Caki2 (cell line): ENCODE measurements around the gene ACVR1. TPM values are rescaled to one million over a fixed set of nuclear protein-coding genes. Genes with fewer than 3 reads are reported as not detected.

ENCODE experiments used
- DNase-seq: peaks from one replicate; pipeline ENCODE4 v3.0.0-alpha.2; 2015; ENCODE audit warnings: low read depth
- in situ Hi-C: cut with HindIII; loops from 2 replicates; pipeline ENCODE4 v1.10.0; 2016; ENCODE audit warnings: low sequenced_read_pairs, low pct_unique_long_range_greater_than_20kb, mixed read lengths
- total RNA-seq: library from RNA; depleted of rRNA; stranded (reverse); fragments of >200 nt; shearing (Covaris generic); gene quantifications from 2 replicates; pipeline ENCODE4 v1.2.3, GENCODE V29; 2014; ENCODE audit warnings: low replicate concordance

The ACVR1 gene
- total RNA-seq, 1 experiment from 2014 or later = 17.1 TPM

DNA sequence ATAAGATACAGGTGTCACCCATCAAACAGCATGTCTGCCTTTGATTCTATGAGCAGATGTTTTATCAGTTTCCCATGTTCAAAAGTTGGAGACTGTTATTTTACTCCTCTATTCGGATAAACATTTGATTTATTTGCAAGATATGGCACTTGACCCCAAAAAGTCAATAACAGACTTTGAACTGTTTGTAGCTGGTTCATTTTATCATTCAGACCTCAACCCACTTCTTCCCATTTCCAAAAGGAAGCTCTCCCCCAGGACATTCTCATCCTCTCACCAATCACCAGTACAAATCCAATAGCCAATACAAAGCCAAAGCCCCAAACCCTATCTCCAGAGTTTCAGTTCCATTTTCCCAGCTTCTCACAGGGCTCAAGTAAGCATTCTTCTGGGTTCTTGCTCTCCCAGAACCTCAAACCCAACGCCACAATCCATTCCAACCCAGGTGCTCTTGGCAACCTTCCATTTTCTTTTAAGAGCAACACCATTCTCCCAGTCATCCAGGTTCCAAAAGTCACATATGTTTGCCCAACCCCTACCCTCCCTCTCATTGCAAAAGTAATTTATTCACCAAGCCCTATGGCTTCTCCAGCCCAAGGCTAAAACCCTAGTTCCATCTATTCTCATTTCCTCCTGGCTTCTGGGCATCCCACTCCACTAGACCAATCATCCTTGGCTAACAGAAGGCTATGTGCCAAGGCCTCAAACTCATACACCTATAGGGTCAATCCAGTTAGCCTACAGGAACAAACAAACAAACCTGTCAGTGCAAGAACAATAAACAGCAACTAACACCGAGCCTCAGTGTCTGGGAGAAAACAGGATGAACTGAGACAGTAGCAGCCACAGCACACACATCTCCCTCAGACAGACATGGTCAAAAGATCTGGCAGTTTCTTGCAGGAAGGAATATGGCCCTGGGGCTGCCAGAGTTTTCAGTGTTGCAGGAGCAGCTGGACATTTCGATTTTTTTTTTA, 9.2 kb downstream of the ACVR1 start:
- DNase-seq = no peak
- in situ Hi-C loops = no loop called here

GRCh38 chr2:157866202-157866601, 9.9 kb downstream of the ACVR1 start:
- no peak for DNase-seq
- in situ Hi-C loops = no loop called here

DNA sequence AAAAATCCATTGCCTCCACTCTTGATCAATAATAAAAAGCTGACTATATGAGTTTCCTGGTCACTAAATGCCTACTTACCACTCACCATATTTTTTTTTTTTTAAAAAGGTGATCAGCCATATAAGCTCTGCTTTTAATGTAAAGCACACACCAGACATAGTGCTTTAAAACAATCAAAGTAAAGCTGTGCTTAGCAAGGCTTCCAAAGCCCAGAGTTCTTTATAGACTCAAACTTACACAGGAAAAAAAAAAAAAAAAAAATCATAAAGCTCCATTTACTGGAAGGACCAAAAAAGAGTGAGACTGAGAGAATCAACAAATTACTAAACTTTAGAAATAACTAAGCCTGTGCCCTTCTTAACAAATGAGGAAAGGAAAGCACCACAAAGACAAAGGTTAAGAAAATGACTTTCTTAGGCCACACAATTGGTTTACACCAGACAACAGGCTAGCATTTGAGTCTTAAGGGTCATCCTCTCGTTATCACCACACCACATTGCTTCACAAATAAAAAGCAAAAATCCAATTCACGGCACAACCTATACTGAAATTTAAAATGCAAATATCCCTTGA, 11.2 kb downstream of the ACVR1 start:
- in situ Hi-C loops = no loop called here

DNA sequence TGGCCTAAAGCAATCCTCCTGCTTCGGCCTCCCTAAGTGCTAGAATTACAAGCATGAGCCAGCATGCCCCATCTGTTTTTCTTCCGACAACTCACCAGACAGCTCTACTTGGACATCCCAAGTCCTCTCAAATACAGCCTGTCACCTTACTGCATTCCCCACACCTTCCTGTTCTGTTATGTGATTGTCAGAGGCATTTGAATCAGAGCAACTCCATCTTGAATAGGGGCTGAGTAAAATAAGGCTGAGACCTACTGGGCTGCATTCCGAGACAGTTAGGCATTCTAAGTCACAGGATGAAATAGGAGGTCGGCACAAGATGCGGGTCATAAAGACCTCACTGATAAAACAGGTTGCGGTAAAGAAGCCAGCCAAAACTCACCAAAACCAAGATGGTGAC, 17.3 kb downstream of the ACVR1 start:
- in situ Hi-C loops = no loop called here
- DNase-seq = no peak

More for the DNA sequence above, 11.2 kb downstream of the ACVR1 start:
- no peak for DNase-seq

GRCh38 chr2:157857881-157858280, 18.2 kb downstream of the ACVR1 start:
- in situ Hi-C loops = no loop called here
- DNase-seq = peak; percentile 80

- in situ Hi-C loops = no loop called here
- DNase-seq = no peak
Measured at GRCh38 chr2:157856187-157856515, 20.0 kb downstream of the ACVR1 start.

DNA sequence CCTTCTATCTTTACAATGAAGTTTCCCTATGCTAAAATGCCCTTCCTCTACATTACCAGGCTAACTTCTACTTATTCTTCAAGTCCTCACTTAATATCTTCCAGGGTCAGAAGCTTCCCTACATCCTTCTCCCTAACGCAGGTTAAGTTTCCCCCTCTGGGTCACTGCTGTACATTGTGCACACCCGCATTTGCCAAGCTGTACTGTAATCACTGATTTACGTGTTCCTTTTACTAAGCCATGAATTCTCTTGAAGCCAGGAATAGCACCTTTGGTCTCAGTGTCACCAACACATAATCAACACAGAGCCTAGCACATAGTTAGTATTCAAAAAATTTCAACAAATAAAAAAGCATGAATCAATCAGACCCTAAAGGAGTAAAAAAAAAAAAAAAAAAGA, 22.3 kb downstream of the ACVR1 start:
- DNase-seq = no peak
- in situ Hi-C loops = no loop called here

- in situ Hi-C loops = no loop called here
- no peak for DNase-seq
Measured at GRCh38 chr2:157853211-157853610, 22.9 kb downstream of the ACVR1 start.

DNA sequence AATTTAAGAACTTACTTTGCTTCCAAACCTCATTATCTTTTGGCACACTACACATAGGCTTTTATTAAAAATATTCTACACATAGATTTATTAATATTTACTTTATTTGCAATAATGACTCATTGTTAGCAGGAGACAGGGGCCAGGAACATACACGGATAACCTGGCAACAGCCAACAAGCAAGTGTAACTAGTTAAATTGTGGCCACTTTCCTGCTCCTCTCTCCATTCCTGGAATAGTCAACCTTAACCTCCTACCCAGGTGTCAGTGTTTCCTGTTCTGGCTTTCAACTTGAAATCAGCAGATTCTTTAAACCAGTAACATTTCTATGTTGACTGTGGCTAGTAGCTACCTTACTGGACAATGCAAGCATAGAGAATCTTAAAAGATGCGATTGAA, 26.5 kb downstream of the ACVR1 start:
- in situ Hi-C loops = no loop called here
- DNase-seq = no peak

DNA sequence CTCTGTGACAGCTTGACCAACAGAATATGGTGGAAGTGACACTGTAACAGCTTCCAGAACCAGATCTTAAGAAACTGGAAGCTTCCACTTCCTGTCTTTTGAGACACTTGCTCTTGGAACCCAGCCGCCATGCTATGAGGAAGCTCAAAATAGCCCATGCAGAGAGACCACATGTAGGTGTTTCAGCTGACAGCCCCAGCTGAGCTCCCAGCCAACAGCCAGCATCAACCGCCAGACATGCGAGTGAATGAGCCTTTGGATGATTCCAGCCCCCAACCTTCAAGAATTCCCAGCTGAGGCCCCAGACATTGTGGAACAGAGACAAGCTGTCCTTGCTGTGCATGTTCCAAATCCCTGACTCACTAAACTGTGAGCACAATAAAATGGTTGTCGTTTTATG, 27.9 kb downstream of the ACVR1 start:
- no peak for DNase-seq
- in situ Hi-C loops = no loop called here

- in situ Hi-C loops = no loop called here
- no peak for DNase-seq
Measured at GRCh38 chr2:157845081-157845480, 31.0 kb downstream of the ACVR1 start.

GRCh38 chr2:157843935-157844334, 32.2 kb downstream of the ACVR1 start:
- in situ Hi-C loops = no loop called here
- no peak for DNase-seq

GRCh38 chr2:157843081-157843480, 33.0 kb downstream of the ACVR1 start:
- no peak for DNase-seq
- in situ Hi-C loops = no loop called here

DNA sequence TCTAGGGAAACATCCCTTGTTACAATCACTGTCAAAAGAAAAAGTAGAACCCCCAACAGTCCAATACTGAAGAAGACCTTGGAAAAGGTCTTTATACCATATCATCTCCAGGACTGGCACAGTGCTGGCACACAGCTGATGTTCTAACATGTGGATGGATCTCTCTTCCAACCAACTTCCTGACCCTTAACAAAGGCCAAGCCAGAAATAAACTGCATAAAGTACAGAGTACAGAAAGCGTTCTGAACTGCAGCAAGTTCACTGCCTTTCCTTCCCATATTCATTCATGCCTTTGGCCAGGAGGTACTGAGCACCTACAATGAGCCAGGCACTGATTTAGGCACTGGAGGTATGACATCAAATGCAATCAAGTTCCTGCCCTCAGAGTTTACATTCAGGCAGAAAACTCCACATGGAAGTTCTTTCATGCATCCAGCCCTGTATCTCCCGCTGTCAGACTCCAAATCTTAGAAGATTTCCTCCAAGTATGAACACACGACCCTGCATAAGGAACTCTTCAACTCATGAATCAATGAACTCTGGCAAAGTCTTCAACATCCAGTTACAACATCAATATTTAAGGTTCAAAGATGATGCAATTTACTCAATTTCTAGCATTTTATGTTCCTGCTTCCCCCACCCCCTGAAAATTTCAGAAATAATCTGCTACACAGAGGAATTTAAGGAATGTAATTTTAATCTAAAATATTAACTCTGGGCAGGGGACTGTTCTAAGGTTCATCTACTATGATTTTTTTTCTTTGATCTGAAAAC, 33.8 kb downstream of the ACVR1 start:
- in situ Hi-C loops = no loop called here
- DNase-seq = no peak

DNA sequence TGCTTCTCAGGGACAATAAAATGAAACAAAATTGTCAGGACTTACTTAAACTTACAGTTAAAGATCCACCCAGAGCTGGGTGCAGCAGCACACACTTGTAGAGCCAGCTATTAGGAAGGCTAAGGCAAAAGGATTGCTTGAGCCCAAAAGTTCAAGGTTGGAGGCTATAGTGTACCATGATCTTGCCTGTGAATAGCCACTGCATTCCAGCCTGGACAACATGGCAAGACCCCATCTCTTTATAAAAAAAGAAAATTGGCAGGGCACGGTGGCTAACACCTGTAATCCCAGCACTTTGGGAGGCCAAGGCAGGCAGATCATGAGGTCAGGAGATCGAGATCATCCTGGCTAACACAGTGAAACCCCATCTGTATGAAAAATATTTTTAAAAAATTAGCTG, 34.6 kb downstream of the ACVR1 start:
- no peak for DNase-seq
- in situ Hi-C loops = no loop called here

GRCh38 chr2:157840568-157841156, 35.5 kb downstream of the ACVR1 start:
- peak; percentile 63 for DNase-seq
- in situ Hi-C loops = no loop called here

GRCh38 chr2:157839822-157840221, 36.3 kb downstream of the ACVR1 start:
- DNase-seq = peak; percentile 58
- in situ Hi-C loops = no loop called here

DNA sequence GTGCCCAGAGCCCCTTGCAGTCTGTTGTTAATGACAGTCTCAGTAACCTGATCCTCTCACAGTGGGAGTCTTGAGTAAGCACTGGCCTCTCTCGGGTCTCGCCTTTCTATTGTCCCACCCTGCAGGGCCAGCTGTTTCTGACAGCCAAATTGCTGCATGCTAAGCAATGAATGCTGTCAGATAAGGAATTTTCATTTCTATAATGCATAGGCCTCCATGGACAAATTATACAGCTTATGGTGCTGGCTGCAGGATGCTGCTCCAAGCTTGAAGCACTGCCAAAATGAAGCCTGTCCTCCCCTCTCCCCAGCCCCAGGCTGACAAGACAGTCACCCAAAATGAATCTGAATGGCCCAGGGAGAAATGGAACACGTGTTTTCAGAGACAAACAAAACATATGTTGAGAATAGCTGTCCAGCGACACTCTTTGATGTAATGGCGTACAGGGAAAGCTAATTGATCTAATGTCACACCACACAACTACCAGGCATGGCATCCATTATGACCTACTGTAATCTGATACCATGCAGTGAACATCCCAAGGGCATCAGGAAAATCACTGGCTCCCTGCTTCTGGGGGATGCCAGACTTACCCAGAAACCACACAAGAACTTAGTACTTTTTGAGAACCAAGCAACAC, 36.8 kb downstream of the ACVR1 start:
- in situ Hi-C loops = no loop called here
- peak; percentile 67 for DNase-seq
